Fibroblast of peridontal ligament (primary cell): Measurements from ENCODE around the gene SLC16A8.
"Not testable (repeated sequence)": the region's sequence is repeated elsewhere in the genome, so short reads cannot be mapped to it uniquely, and the experiment has no call there.

Experiments used
- DNase-seq: peaks from one replicate; pipeline ENCODE4 v3.0.0-alpha.2; 2010; ENCODE audit errors: extremely low read depth

The SLC16A8 gene

DNA sequence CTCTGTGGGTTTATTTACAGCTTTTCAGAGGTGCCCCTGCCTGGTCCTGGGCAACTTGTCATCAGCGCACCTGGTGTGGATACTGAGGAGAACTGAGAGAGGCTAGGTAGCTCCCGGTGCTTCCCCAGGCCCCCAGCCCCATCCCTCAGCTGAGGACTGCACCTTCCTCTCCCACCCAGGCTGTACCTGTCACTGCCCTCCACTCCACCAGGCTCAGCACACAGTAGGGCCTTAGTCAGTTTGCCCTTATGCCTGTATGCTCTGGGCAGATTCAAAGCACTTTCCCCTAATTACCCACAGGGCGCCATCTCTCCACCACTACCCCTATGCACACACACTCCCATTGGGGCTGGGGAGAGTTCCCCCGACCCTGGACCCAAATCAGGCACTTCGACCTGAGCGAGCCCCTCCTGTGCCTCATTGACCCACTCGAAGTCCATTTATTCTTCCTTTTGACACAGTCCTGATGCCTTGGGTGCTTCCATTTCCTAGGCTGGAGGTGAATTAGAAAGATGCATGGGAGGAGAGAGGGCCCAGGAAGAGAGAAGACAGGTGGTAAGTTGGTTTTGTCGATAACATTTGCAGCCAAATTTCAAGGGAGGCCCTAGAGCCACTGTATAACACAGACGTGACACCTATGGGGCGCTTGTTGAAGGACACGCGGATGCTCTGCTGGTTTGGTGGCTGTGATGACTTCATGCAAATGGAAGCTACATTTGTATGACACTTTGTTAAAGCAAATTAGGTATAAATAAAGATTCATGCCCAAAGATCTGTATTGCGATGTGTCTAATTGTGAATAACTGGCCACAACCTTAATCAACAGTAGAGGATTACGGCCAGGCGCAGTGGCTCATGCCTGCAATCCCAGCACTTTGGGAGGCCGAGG is 40.6 kb downstream of the SLC16A8 start:
- no peak for DNase-seq

DNA sequence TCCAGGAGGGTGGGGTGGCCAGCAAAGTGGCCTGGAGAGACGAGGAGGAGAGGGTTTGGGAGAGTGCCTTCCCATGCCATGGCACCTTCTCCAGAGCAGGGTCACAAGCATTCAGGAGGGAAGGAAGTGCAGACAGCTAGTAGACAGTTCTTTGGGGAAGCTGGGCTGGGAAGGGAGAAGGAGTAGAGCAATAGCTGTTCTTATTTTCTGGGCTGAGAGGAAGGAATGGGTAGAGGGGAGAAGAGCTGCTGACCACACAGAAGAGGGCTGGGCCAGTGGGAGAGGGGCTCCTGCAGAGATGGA is 41.5 kb downstream of the SLC16A8 start:
- DNase-seq: no peak

DNA sequence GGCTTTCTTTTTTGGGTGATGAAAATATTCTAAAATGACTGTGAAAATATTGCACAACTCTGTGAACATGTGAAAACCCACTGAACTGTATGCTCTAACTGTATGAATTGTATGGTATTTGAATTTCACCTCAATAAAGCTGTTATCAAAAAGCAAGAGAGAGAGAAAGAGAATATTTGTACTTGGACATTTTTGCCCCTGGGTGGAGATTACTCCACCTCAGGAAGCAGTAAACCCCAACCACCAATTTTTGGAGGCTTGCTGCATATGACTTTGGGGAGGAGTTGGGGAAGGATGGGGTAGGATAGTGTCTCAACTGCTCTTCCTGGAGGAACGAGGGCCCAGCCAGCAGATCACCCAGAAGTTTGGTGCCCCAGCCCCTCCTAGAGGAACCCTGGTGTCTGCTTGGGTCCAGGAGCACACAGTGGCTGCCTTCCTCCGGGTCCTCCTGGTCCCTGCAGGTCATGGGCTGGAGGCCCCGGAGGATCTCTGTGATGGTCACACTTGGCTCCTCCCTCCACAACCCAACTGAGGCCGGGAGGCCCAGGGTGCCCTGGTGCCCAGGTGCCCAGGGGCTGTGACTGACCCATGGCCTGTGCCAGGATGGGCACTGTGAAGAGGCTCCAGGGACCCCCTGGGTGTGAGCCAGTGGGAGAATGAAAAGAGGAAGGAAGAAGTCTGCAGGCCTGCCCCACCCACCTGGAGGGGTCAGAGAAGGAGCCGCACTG is 42.1 kb downstream of the SLC16A8 start:
- DNase-seq: no peak

DNA sequence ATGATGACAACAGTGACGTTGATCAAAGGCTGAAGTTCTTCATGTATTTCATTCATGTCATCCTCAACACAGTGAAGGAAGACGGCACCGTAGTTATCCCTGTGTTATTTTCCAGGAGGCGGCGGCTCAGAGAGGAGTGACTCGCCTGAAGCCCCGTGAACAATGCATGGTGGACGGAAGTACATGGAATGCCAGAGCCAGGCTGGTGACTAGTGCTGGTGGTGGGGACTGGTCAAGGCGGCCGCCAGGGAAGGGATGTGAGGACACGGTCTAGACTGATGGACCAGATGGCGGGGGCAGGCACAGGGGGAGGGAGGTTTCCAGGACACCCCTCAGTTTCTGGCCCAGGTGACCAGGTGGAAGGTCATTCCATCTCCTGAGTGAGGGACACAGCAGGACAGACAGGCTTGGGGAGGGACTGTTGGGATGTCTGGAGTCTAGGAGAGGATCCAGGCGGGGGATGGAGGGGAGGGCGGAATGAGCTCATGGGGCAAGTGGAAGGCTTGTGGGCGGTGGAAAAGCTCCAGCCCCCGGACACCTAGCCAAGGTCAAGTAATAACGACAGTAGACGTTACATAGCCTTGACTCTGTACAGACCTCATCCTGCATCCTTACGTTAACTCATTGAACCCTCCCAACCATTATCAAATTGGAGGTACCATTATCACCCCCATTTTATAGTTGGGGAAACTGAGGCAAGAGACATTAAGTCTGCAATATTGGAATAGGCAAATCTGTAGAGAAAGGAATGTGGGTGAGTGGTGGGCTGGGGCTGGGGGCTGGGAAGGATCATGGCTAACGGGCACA is 42.8 kb downstream of the SLC16A8 start:
- DNase-seq: no peak

DNA sequence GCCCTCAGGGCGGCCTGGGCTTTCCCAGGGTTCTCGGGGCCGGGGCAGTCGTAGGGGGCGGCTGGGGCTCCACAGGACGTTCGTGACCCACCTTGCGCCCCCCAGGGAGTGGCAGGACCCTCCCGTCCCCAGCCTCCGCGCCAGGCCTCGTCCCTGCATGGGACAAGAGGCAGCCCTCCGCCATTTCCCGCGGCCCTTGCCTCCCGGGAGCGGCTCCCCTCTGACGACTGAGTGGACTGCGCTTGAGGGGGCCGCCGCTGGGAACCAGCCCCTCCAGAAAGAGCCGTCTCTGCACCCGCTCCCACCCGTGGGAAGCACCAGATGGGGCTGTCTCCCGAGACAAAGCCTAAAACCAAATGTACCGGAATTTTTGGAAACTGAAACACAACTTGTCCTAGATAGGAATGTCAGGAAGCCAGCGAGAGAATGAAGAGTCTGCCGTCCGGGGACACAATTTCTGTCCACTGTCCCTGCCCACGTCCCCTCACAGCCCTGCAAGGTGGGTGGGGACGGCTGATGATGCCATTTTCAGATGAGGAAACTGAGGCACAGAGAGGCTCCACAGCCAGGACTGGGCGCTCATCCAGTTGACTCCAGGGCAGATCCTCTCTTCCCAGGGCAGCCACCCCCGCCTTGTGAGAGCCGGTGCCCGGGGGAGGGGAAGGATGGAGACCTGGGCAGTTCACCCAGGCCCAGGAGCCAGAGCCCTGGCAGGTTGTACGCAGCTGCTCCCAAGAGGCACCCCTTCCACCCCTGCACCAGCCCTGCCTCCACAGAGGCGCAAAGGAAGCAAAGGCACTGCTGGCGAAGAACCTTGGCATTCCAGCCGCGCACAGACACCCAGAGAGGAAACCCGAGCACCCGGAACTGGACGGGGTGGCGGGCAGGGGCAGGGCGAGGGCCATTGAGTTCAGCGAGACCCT is 44.8 kb downstream of the SLC16A8 start:
- peak; percentile 11 for DNase-seq

DNA sequence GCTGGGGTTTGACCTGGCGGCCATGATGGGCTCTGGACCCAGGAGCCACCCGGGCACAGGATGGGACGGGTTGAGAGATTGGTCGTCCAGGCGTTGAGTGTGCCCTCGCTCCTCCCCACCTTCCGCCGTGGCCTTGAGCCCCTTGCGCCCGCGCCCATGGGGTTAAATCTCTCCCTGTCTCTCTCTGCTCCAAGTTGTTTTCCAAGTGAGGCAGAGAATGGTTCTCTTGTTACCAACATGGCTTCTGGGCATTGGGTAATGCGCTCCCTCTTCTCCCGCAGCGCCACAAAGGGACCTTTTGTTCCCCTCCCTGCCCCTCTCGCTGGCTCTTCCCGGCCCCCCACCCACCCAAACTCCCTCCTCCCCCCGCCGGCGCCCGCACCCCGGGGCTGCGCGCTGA is 45.6 kb downstream of the SLC16A8 start:
- no peak for DNase-seq

DNA sequence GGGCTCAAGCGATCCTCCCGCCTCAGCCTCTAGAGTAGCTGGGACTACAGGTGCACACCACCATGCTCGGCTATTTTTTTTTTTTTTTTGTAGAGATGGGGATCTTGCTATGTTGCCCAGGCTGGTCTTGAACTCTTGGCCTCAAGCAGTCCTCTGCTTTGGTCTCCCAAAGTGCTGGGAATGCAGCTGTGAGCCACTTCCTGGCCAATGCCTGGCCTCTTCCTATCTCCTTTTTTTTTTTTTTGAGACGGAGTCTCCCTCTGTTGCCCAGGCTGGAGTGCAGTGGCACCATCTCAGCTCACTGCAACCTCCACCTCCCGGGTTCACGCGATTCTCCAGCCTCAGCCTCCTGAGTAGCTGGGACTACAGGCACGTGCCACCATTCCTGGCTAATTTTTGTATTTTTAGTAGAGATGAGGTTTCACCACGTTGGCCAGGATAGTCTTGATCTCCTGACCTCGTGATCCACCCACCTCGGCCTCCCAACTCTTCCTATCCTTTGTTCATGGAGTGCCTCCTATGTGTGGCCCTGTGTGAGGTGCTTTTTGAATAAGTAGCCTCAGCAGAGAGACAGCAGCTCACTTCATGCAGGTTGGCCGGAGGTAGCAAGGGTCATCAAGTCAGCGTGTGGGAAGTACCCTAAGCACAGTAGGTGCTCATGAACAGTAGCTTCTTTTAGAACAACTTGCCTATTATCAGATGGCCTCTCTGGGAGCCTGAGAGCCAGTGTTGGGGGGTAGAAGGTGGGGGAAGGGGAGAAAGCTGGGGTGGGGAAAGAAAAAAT is 46.4 kb downstream of the SLC16A8 start:
- DNase-seq: not testable (repeated sequence)

DNA sequence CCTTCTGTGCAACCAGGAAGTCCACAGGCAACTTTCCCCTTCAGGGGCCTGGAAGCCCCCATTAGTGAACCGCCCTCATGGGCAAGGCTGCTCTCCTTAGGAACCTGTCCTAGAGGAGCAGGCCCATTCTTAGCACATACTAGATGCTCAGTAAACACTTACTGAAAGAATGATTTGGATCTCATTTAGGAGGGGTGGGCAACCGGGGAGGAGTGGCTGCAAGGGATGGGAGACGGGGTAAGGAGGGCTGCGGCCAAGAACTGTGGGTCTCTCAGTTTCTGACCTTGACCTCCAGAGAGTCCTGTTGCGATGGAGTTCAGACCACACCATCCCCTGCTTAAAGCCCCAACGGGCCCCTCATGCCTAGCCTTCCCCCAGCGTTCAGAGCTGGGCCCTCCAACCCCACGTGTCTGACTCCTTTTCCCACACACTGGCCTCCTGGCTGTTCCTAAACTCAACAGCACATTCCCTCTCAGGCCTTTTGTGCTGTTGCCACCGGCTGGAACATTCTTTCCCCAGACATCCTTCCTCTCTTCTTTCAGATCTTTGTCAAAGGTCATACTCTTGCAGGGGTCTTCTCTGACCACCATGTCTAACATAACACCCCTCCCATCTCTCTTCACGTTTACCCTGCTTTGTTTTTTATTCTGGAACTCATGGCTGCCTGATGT is 47.5 kb downstream of the SLC16A8 start:
- no peak for DNase-seq

DNA sequence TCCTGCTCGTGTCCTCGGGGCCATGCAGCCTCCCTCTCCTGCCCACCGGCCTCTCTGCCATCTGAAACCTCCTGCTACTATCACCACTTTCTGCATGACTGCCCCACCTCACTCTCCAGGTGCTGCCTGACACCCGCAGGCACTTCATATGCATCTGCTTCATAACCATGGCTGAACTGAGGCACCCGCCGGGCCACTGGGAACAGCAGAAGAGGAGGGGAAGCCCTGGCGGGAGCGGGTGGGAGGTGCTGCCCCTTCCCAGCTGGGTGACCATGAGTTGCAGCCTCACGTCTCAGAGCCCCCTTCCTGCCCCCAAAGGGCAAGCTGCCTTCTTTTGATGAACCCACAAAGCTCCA is 48.5 kb downstream of the SLC16A8 start:
- DNase-seq: no peak

DNA sequence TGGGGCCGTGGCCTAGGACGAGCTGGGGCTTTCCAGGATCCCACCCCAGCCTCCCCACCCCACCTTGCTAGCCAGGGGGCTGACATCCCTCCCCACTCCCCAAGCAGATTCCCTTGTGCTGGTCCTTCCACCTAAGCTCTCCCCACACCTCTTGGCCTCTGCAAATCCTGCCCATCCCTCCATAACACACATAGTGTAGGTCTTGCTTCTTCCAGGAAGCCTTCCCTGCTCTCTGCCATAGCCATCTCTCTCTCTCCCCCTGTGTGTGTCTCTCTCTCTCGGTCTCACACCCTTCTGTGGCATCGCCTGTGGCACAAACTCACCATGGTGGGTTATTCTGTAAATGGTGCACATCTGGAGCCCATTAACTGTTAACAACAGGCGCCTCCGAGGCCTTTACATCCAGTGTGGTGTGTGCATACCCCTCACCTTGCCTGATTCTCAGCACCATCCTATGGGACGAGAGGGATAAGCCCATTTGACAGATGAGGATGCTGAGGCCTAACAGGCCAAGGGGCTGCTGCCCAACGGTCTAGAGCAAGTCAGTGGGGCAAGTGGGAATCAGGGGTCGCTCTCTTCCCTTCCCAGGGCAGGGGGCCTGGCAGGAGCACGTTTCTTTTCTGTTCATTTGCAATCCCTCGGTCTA is 49.0 kb downstream of the SLC16A8 start:
- no peak for DNase-seq

DNA sequence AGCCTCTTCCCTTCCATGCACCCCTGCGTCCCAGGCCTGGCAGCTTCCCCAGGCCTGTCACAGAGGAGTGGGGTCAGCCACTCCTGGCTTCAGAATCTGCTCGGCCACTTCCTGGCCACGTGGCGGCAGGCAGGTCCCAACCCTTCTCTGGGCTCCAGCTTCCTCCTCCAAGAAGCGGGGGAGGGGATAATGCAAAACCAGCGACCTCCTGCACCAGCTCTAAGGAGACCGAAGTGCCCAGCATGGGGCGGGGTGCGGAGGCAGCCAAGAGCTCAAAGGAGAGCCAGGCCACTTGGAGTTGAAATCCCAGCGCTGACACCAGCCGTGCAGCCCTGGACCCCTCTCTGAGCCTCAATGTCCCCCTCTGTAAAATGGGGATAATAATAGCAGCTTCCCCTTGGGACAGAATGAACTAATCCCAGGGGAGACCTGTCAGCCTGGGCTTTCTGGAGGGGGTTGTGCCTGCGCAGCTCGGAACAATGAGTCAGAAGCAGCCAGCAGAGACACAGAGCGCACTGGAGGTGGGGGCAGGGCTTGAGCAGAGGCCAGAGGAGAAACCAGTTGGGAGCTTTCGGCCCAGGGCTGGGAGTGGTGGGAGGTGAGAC is 49.6 kb downstream of the SLC16A8 start:
- DNase-seq: peak; percentile 81

DNA sequence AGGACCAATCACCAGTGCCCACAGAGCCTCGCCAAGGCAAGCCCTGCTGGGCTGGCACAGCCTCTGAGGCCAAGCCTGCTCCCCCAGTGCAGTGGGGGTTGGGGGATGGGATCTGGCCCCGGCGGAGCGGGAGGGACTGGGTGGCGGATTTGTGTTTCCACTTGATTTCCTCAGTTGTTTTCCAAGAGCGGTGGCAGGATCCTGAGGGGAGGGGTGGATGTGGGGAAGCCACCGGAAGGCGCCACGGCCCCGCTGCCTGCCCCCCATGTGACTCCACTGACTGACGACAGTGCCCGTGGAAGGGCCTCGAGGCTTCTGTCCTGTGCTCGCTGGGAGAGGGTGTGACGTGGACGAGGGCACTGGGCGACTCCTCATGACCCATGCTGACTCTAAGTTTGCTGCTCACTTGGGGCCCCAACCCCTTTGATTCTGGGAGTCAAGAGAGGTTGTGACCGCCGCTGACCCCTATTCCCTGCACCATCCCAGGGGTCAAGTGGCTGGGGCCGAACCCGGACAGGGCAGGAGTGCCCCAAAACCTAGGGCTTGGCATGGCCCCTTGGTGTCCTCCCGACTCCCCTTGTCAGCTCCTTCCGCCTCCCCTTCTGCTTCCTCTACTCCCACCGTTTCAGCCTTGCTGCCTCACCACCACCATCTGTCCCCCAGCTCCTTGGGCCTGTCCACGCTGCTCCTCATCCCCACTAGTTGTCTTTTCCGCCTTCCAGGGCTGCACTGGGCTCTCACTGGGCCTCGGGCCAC is 50.3 kb downstream of the SLC16A8 start:
- DNase-seq: no peak

DNA sequence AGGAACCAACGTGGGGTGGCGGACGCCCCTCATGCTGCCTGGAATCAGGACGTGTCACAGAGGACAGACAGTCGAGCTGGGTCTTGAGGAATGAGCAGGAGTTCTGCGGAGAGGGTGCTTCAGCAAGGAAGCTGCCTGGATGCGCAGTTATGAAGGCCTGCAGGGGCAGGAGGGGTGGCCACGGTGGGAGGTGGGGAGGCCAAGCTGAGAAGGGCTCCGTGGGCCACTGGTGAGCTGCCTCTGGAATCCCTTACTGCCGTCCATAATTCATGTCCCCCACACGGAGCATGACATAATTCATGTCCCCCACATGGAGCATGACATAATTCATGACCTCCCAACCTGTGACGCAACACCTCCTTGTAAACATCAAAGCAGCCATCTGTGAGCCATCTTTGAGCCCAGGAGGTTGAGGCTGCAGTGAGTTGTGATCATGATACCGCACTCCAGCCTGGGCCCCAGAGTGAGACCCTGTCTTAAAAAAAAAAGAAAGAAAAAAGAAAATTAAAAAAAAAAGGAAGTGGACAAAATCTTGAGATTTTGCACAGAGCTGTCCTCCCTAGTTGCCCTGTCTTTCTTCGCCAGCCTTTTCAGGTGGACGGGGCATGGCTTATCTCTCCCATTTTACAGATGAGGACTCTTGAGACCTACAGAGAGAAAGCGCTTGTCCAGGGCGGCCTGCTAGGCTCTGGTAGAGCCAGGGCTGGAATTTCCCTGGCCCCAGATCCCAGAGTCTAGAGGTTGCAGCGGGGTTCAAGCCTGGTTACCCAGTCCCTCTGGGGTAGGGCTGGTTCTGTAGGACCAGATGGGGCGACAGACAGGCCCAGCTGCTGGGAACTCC is 51.1 kb downstream of the SLC16A8 start:
- DNase-seq: peak; percentile 81

DNA sequence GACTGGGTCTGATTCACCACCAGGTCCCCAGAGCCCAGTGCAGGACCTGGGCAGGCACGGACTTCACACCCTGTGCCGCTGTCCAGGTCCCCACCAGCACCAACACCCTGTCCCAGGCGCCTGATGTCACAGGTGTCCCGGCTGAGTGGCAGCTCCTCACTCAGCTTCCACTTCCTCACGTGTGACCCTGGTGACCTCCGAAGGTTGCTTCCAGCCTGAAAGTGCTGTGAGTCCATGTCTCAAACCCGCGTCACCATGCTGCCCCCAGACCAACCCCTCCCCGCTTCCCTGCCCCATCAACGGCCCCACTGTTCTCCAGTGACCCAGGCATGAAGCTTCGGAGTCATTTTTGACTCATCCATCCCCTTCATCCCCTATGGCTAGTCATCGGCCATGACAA is 52.5 kb downstream of the SLC16A8 start:
- no peak for DNase-seq

DNA sequence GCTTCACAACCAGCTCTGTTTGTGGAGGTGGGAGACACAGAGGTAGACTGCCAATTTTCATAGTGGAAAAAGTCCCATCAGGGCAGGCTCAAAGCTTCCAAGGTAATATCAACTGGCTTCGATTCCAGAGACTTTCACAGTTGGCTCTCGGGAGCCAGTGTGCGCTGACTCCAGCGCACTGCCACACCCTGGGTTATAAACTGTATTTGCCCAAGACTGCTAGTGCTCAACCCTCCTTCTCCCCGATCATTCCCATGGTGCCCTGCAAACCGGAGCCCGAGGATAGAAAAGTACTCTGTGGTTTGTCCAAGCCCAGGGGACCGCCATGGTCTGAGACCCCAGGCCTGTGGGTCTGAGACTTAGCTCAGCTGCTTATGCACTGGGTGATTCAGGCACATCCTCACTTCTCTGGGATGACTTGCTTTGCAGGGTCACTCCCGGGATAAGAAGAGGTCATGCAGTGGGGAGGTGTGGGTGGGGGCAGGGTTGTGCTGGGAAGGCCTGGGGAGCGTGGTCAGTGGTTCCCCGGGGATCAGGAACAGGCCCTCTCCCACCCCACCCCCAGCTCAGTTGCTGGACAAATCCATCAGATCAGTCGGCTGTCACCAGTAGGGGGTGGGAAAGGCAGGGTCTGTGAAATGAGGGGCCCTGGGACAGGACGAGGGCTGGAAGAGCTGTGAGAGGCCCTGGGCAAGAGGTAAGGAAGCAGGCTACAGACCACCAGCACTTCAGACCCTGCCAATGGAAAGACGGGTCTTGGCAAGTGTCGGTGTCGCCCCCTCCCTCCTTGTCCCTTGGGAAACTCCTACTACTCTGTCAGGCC is 53.5 kb downstream of the SLC16A8 start:
- DNase-seq: peak; percentile 4

DNA sequence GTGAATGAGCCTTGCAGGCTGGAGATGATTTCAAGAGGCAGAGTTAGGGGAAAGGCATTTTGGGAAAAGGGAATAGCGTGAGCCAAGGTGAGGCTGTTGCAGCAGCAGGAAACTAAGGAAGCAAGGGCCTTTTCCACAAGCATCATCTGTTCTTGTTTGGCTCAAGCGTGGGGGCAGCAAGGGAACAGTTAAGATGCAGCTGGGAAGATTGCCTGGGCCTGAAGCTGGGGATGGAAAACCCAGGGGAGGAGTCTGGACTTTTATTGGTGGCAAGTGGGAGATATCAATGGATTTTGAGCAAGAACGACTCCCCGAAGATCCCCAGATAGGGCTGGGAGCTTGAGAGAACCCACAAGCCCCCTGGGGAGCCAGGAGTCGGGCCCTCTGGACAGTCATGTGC is 54.1 kb downstream of the SLC16A8 start:
- no peak for DNase-seq

DNA sequence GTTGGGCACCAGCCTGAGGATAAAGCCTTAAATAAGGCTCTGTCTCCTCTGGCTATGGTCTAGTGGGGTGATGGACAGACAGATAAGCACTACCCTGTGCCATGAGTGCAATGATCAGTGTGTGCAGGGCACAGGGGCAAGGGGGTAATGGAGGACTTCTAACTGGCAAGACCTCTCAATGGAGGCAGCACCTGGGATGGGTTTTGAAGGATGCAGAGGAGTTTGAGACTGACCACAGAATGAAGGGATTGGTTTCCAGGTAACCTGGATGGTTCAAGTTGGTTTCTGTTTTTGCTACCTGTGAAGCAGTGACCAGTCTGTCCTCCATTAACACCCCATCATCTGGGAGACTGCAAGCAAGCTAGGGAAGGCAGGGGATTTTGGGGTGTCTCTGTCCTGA is 54.6 kb downstream of the SLC16A8 start:
- DNase-seq: no peak
